NCI-H1930 (cell line): ENCODE results near the gene ATP13A3.
"Not testable (repeated sequence)": the region's sequence is repeated elsewhere in the genome, so short reads cannot be mapped to it uniquely, and the experiment has no call there.

ENCODE experiments used
- DNase-seq, 2 experiments: peaks; one replicate each; lab custom pipeline; 2025; lab: John Stamatoyannopoulos, UW

ATP13A3 gene

DNA sequence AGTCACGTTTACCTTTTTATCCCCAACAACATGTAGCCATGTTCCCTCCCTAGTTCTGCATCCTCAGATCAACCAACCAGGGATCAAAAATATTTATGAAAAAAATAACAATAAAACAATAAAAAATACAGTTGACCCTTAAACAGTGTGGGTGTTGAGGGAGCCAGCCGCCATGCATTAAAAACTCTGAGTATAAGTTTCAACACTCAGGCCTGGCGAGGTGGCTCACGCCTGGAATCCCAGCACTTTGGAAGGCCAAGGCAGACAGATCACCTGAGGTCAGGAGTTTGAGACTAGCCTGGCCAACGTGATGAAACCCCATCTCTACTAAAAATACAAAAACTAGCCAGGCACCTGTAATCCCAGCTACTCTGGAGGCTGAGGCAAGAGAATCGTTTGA, 12.7 kb upstream of the ATP13A3 start:
- not testable (repeated sequence) for DNase-seq

DNA sequence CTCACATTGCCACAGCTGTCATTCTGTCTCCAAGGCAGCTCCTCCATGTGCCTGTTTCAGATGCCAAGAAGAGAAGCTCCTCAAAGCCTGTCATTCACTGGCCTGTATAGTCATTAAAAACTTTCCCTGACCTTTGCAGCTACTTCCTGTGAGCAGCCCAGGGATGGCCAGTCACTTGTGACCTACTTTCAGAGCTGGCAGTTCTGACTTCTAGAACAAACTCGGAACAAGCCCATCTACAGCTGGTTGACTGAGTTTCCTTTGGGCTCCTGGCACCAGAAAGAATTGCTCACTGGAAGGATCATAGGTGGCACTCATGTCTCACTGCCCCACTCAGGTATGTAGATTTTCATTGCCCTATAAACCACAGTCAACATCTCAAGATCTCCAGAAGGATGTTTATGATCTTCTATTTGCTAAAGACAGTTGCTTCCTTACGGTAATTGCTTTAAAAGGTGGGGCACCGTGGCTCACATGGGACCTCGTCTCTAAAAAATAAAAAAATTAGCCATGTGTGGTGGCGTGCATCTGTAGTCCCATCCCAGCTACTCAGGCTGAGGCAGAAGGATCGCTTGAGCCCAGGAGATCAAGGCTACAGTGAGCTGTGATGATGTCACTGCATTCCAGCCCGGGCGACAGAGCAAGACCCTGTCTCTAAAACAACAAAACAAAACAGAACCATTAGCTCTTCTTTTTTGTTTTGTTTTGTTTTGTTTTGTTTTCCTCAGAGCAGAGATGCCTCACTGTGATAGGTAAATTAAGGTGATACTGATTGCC, 11.2 kb upstream of the ATP13A3 start:
- DNase-seq: no peak

DNA sequence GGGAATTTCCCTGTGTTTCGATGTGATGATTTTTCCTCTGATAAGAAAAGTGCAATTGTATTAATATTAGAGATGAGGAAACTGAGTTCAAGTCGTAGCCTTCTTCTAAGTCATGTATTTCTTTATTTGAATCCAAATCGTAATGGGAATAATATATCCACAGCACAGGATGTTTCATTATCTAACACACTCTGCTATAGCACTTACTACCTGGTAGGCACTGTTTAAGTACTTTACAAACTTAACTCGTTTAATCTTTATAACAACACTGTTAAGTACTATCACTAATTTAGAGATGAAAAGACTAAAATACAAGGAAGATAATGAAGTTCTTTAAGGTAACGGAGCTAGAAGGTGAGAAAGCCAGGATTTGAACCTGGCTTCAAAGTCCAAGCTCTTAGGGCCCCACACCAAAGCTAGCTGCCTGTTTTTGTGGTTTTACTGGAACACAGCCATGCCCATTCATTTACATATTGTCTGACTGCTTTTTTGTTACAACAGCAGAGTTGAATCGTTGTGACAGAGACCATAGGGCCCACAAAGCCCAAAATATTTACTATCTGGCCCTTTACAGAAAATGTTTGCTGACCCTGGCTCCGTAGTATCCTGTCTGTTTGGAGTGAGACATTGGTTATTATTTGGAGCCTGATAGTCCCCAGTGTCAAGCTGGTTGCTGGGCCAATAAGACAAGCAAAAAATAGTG, 9.6 kb upstream of the ATP13A3 start:
- DNase-seq: no peak

DNA sequence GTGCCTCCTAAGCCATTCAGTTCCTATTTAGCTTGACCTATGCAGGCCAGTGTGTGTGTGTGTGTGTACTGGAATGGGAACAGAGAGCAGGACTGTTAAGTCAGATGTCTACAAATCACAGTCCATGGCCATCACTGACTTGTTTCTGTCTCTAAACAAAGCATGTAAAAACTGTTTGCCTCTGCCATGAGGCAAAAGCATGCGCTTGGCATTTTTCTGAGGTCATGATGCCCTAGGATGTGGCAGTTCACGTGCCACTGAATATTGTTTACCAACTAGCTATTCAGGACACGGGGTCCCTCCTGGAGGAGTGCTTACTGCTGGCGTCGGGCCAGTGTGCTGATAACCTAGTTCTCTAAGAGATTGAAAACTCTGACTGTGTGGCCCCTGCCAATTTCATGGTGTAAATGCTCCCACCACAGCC, 8.2 kb upstream of the ATP13A3 start:
- DNase-seq: no peak

DNA sequence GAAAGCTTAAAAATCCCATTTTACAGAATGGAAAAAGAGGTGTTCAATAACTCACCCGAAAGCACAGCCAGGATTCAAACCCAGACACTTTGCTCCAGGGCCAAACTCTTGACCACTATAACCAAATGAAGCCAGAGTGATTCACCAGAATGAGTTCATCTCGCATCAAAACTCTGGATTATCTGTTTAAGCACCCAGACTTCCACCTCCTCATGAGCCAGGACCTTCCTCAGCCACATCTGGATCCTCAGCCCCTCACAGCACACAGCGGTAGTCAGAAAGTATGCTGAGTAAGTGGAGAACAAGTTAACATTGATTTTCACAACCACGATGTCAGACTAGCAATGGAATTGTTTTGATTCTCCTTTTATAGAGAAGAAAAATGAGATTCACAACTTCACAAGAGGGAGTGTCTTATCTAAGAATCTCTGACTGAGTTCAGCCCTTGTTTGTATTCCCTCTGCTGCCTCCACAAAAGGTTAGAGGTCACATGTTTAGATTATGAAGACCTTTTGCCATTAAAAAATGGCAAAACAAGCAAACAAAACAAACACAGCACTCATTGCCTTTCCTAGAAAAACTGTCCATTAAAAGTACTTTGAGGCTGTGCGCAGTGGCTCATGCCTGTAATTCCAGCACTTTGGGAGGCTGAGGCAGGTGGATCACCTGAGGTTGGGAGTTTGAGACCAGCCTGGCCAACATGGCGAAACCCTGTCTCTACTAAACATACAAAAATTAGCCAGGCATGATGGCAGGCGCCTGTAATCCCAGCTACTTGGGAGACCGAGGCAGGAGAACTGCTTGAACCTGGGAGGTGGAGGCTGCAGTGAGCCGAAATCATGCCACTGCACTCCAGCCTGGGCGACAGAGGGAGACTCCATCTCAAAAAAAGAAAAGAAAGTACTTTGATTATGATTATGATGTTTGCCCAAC, 7.5 kb upstream of the ATP13A3 start:
- DNase-seq: not testable (repeated sequence)

DNA sequence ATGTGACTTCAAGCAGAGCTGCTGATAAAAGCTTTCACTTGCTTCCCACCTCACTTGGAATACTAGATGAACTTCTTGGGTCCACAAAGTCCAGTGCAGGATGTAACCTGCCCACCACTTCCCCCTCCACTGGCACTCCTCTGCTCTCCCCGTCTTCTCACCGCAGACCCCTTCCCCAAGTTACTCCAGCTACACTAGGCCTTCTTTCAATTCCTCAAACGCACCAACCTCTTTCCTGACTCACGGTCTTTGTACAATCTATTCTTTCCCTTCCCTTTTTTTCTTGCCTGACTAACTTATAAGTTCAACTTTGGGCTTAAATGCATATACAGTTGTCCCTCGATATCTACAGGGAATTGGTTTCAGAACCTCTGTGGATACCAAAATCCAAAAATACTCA, 5.2 kb upstream of the ATP13A3 start:
- no peak for DNase-seq

DNA sequence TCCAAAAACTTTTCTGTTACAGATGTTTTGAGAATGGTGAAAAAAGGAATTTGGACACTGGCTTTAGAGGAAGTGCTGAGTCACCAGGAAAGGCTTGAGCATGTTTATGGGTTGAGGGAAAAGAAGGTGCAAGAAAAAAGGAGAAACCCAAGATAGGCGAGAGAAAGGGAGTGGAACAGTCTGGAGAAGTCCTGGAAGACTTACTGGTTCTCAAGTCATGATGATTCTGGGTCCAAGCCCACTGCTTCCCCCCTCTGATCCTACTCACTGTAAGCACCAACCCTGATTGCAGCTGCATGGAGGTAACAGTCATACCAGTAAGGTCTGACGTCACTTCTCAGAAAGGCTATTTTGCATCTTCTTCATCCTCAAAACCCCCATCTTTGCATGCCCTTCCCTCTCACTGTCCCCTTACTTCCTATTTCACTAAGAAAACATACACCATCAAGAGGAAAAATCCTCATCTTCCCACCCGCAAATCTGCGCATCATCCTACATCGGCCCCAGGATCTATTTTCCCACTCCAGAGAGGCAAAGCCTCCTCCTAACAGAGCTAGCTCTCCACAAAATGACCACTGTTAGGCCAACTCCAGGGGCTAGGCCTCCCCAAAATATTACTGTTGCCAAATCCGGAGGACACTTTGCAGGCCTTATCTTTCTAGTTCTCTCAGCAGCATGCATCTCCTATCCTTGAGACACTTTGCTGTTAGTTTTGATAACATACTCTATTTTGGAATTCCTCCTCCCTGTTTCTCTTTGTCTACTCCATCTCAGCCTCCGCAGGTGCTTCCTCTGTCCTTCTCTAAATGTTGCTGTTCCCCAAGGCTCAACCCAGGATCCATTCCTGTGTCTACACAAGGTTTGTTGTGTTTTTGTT, 3.2 kb upstream of the ATP13A3 start:
- DNase-seq: no peak

DNA sequence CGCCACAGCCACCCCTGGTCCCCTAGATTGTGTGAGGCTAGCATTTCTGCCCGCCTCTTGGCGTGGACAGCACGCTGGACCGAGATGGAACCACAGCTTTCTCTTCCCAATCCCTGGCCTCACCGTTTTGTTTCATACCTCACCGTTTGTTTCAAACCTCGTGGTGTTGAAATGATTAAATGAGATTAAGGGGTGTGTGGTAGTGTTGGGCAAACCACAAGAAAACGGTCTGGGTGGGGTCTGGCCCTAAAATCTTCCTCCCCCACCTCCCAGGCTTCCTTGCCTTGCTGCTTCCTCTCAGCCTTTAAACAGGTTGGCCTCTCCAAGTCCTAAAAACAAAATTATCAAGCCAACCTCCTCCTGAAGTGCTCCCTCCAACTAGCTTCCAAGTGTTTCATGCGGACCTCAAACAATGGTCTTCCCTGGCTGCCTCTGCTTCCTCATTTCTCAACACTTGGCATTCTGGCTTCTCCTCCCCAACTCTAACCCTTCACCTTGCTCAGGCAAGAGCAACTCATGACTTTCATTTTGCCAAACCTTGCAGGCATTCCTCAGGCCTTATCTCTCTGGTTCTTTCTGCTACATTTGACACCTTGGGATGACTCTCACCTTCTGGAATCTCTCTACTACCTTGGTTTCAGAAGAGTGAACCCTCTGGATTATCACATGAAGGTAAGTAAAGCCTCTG, 1.4 kb upstream of the ATP13A3 start:
- no peak for DNase-seq

DNA sequence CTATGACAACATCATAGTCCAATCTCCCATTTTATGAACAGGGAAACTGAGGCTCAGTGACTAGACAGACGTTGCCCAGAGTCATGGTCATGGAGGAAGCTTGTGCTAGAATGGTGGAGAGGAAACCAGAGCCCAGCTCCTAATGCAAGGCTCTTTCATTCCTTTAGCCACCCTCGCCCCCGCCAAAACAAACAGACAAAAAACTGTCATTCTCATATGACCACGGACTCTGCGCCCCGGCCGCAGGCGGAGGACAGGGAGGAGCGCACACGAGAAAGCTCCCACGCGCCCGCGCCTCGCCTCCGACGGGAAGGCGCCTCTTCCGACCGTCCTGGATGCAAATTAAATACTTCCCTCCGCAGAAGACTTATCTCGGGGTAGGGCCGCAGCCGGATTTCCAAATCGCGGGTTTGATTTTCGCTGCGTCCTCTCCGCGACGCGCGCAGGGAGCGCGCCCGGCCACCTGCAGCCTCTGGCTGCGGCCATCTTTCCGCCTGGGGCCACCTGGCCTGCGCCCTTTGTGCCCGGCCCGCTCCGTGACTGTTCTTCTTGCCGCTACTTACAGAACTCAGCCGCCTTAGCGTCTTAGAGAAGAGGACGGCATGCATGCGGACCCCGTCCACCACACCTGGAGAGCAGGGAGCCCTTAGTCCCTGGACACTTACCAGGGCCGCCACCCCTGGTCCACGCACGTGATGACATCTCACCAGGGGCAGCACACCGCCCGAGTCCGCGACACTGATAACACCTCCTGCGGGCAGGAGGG, 670 bp upstream of the ATP13A3 start:
- DNase-seq: peak; percentile 13 to 21

DNA sequence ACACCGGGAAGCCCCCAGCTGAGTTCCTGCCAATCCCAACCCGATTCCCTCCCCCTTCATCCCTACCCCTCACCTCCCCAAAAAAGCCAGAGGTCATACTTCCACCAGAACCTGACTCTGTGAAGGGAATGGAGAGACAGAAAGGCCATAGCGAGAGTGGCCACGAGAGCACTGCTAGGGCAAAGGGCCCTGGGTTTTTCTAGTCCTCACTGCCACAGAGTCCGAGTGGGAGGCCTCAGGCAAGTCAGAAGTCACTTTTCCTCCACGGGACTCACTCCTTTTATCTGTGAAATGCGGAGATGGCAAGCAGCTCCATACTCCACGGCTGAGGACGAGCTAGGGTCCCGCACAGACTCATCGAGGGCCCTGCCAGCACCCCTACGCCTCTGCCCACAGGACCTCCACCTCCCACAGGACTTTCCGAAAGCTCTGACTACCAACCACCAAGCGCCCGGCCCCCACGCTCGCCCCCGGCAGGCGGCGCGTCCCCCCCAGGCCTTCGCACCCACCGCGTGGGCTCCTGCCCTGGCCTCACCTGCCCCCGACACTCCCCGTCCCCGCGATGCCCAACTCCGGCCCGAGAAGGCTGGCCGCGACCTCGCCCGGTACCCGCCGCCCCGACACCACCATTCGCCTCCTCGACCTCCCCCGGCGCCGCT, 792 bp downstream of the ATP13A3 start:
- DNase-seq: no peak

DNA sequence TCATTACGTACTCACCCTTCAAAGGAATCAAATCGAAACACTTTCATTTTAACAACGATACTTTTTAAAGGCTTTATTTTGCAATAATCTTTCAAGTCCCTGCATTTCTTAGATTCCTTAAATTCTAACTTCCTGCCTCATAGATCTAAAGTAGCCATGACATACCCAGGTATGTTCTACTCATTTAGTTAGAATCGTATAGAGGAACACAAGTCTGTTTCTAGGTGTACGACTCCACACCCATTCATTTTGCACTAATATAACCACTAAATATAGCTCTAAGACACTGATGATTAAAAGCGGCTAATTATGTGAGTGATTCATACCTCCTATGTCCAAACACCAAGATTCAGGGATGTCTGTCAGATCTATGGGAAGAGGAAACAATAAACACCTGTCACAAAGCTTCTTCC, 1.3 kb downstream of the ATP13A3 start:
- DNase-seq: no peak

DNA sequence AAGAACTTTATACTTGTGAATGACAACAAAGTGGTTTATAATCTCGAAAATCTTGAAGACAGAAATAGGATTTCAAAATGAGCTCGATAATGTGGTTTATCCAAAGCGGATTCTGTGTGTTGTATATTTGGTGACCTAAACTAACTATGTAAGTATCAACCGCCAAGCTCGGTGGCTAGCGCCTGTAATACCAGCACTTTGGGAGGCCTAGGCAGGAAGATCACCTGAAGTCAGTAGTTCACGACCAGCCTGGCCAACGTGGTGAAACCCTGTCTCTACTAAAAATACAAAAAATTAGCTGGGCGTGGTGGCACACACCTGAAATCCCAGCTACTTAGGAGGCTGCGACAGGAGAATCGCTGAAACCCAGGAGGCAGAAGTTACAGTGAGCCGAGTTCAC, 2.2 kb downstream of the ATP13A3 start:
- DNase-seq: no peak

DNA sequence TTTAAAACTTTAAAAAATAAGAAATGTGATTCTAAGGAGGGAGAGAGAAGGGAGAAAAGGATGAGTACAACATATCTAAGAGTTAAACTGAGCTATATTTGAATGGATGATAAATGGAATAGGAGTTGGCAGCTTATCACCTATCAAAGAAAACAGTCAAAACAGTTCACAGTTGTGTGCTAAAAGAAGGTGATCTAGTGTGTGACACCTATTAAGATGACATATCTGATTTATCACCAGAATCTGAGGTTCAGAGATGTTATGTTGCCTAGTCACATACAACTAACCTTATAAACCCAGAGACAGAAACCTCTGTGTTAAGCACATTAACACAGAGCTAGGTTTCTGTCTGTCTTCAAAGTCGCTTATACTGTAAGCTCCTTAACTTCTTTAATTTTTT, 3.0 kb downstream of the ATP13A3 start:
- no peak for DNase-seq

DNA sequence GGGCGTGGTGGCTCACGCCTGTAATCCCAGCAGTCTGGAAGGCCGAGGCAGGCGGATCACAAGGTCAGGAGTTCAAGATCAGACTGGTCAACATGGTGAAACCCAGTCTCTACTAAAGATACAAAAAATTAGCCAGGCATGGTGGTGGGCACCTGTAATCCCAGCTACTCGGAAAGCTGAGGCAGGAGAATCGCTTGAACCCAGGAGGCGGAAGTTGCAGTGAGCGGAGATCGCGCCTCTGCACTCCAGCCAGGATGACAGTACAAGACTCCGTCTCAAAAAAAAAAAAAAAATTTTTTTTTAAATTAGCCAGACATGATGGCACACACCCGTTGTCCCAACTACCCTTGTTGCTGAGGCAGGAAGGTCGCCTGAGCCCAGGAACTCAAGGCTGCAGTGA, 4.0 kb downstream of the ATP13A3 start:
- DNase-seq: not testable (repeated sequence)

DNA sequence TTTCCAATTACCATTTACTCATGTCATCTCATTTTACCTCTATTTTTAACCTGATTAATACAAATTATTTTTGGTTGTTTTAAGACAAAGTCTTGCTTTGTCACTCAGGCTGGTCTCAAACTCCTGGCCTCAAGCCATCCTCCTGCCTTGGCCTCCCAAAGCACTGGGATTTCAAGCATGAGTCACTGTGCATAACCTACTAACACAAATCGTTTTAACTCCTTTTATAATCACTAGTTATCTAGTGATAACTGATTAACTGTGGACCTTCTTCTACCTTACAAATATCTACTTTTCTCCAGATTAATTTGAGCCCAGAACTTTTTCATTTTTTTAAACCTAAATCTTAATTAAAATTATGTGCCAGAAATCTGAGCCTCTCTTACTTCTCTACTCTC, 4.6 kb downstream of the ATP13A3 start:
- no peak for DNase-seq

DNA sequence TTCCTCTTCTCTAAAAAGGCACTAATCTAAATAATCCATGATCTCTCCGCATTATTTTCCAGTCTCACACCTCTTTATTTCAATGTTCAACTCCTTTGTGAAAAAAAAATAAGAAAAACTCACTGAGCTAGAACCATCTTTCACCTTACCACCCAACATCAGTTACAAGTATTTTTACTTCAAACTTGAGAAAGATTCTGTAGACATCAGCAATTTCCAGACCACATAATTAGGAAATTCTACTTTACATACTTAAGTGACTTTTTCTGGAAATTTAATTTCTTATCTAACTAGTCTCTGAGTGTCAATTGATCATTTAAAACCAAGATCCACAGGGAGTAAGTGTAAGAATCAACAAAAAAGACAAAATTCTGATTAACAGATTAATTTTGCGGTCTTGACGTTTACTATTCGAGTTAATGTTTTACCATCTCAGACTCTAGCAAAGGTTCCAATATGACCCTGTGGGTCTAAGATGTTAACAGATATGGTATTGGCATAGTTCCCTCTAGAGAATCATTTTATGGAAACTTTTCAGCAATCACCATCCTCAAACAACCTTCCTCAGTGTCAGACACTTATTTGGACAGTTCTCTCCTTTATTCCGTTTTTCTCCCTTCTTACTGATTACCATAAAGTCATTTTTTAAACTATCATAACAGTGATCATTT, 5.1 kb downstream of the ATP13A3 start:
- no peak for DNase-seq

DNA sequence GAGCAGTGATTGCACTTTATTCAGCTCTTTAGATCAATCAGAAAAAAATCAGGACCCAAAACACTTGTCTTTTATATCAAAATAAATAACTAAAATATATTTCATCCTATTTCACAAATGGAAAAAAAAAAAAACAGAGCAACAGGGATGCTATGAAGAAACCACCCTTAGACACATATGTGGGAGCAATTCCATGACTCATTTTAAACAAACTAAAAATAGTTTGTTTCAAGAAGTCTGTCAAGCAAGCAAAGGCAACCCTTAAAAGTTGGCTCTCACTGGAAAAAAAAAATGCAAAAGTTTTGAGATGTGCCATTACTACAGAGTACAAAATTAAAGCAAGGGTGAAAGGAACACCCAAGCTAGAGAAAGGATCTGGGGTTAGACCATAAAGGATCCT, 5.7 kb downstream of the ATP13A3 start:
- no peak for DNase-seq

DNA sequence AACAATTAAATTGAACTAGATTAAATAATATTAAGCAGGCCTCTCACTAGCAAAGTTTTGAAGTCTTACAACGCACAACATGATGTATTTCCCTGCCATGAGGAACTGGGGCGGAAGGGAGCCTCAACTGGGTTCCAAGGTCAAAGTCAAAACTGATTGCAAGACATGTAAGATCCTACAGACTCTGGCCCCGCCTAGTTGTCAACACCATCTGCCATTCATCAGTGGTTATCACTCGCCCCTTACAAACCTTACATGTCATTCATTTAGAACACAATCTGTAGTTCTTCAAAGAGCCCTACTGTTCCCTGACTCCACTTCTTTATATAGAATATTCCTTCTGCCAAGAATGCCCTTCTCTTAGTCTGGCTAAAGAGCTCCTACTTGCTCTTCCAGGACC, 10.0 kb downstream of the ATP13A3 start:
- DNase-seq: no peak

DNA sequence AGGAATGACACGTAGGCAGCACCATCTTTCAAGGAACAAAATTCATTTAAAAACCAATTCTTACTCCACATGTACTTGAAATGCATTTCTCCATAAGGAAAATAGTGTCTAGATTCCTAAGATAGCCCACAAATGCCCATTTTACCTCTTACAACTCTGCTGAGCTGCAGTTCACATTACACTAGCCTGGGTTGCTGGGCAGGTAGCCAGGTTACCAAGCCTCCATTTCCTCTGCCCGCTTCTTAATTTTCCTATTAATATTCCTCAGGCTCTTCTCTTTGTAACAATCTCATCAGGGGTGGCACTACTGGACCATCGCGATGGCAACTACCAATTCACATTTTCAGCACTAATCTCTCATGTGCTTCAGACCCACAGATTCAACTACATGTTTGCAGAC, 10.8 kb downstream of the ATP13A3 start:
- DNase-seq: no peak
